WTC11 (cell line): ENCODE results near the gene ZNF628.

Experiments
- FOXP1 ChIP-seq: sonication (generic); formaldehyde crosslinking; IDR thresholded peaks from 2 replicates; pipeline ENCODE4 v1.8.0; 2022; ENCODE audit warnings: missing genetic modification reagents, mild to moderate bottlenecking, moderate library complexity, borderline replicate concordance
- NR1H2 ChIP-seq: sonication (generic); formaldehyde crosslinking; IDR thresholded peaks from 2 replicates; pipeline ENCODE4 v1.9.0; 2021; ENCODE audit warnings: mild to moderate bottlenecking, moderate library complexity, missing genetic modification reagents
- NR2C2 ChIP-seq: sonication (generic); formaldehyde crosslinking; IDR thresholded peaks from 2 replicates; pipeline ENCODE4 v1.8.0; 2022; ENCODE audit warnings: mild to moderate bottlenecking, missing genetic modification reagents
- ZNF138 ChIP-seq: sonication (generic); formaldehyde crosslinking; conservative IDR thresholded peaks from 2 replicates; pipeline ENCODE4 v1.8.1; 2022; ENCODE audit warnings: mild to moderate bottlenecking, moderate library complexity, missing genetic modification reagents
- TF ChIP-seq, protein P1 (sequence below): fragments of 200-600 bp; IDR thresholded peaks from 2 replicates; pipeline ENCODE4 v1.8.0; 2022; ENCODE audit warnings: antibody characterized with exemption

DNA sequence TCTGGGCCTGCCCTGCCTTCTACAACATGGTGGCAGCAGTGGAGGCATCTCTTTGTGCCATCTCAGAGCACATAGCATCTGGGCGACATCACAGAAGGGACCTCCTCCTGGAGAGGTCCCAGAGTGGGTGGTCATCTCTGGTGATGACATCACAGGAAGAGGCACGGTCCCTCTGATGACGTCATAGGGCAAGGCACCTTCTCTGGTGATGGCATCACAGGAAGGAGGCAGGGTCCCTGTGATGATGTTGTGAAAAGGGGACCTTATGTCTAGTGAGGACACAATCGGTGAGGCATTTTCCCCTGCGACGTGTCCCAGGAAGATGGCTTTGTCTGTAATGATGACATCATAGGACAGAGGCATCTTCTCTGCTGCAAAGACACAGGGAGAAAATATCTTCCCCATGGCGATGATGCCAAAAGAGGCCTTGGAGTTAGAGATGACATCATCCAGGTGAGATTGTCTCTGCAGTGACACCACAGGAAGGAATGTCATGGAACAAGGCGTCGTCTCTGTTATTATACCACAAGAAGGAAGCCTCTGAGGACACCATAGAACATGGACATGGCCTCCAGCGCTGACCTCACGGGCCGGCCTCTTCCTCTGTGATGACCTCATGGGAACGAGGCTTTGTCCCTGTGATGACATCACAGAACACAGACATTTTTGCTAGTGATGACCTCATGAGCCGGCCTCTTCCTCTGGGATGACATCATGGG lies 44.0 kb upstream of the ZNF628 start:
- TF ChIP-seq, protein P1, sequence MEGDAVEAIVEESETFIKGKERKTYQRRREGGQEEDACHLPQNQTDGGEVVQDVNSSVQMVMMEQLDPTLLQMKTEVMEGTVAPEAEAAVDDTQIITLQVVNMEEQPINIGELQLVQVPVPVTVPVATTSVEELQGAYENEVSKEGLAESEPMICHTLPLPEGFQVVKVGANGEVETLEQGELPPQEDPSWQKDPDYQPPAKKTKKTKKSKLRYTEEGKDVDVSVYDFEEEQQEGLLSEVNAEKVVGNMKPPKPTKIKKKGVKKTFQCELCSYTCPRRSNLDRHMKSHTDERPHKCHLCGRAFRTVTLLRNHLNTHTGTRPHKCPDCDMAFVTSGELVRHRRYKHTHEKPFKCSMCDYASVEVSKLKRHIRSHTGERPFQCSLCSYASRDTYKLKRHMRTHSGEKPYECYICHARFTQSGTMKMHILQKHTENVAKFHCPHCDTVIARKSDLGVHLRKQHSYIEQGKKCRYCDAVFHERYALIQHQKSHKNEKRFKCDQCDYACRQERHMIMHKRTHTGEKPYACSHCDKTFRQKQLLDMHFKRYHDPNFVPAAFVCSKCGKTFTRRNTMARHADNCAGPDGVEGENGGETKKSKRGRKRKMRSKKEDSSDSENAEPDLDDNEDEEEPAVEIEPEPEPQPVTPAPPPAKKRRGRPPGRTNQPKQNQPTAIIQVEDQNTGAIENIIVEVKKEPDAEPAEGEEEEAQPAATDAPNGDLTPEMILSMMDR = no peak
- TF ChIP-seq NR2C2 (CRISPR knock-in tag) = no peak
- no peak for TF ChIP-seq ZNF138
- no peak for TF ChIP-seq NR1H2
- no peak for TF ChIP-seq FOXP1 (CRISPR knock-in tag)
